NCI-H1105 (cell line): ENCODE data around the gene CCNL2.
"Not testable (repeated sequence)": the region's sequence is repeated elsewhere in the genome, so short reads cannot be mapped to it uniquely, and the experiment has no call there.

ENCODE experiments used
- DNase-seq: peaks from one replicate; lab custom pipeline; 2025; lab: John Stamatoyannopoulos, UW

CCNL2 gene

DNA sequence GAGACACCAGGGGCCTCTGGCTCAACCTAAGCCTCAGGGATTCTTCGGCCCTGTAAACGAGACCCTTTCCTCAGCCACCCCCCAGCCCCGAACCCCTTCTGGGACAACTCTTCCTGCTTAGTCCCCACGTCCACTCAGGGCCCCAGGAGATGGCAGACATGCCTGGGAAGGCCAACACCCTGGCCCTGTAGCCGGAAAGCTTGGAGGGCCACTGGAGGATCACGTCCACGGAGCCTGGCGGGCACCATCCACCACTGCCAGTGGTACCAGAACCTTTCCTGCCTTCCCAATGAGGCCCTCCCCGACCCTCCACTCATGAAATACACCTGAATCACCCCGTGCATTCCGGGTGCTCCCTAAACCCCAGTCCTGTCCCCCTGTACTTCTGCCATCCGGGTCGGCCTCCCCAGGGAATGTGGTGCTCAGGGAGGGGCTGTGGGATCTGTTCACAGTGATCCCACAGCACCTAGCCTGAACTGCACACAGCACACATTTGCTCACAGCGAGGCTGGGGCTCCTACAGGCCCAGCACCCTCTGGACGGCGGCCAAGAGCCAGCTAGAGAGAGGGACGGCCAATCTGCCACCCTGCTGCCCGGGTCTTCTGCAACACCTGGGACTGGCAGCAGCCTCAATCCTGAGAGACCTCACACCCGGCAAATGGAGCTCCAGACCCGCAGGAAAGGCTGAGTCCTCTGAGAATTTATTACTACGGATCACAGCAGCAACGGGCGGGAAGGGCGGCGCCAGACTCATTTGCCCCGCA lies 25.9 kb downstream of the CCNL2 start:
- no peak for DNase-seq

GRCh38 chr1:1371746-1372711 lies 27.1 kb downstream of the CCNL2 start:
- peak; percentile 23 for DNase-seq

- DNase-seq, result no peak
Measured at GRCh38 chr1:1371364-1371745, 27.8 kb downstream of the CCNL2 start.

- no peak for DNase-seq
Measured at GRCh38 chr1:1370771-1371300, 28.3 kb downstream of the CCNL2 start.

- not testable (repeated sequence) for DNase-seq
Measured at GRCh38 chr1:1370094-1370493, 29.0 kb downstream of the CCNL2 start.

DNA sequence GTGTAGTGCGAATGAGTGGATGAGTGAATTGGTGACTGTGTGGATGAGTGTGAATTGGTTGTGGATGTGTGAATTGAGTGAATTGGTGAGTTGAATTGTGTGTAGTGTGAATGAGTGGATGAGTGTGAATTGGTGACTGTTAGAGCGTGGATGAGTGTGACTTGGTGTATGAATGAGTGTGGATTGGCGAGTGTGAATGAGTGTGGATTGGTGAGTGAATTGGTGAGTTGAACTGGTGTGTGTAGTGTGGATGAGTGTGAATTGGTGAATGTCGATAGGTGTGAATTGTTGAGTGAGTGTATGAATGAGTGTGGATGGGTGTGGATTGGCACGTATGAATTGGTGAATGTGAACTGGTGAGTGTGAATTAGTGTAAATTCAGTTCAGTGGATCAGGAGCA lies 31.8 kb downstream of the CCNL2 start:
- no peak for DNase-seq

- no peak for DNase-seq
Measured at GRCh38 chr1:1366699-1367066, 32.5 kb downstream of the CCNL2 start.

GRCh38 chr1:1365875-1366698 lies 33.0 kb downstream of the CCNL2 start:
- DNase-seq, result no peak

GRCh38 chr1:1364266-1364665 lies 34.9 kb downstream of the CCNL2 start:
- DNase-seq, result no peak

GRCh38 chr1:1361982-1362423 lies 37.1 kb downstream of the CCNL2 start:
- DNase-seq, result no peak

- no peak for DNase-seq
Measured at GRCh38 chr1:1361233-1361981, 37.7 kb downstream of the CCNL2 start.

DNA sequence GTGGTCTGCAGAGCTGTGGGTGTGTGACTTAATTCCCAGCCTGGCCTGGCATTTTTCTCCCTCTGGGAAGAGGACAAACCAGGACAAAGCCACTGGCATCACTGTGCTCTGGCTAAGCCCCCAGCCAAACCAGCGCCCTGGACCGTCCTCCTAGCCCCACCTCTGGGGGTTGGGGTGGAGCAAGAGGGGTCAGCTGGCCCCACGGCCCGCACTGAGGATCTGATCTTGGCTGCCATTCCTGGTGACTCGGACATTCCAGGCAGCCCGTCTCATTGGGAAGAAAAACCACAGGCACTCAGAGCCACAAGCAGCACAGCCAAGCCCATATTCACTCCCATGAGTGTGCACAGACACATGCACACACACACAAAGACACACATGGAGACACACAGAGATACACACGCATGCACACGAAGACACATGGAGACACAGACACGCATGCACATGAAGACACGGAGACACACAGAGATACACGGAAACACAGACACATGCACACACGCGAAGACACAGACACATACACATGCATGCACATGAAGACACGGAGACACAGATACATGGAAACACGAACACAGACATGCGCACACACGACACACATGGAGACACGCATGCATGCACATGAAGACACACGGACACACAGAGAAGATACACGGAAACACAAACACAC lies 38.5 kb downstream of the CCNL2 start:
- DNase-seq, result no peak

DNA sequence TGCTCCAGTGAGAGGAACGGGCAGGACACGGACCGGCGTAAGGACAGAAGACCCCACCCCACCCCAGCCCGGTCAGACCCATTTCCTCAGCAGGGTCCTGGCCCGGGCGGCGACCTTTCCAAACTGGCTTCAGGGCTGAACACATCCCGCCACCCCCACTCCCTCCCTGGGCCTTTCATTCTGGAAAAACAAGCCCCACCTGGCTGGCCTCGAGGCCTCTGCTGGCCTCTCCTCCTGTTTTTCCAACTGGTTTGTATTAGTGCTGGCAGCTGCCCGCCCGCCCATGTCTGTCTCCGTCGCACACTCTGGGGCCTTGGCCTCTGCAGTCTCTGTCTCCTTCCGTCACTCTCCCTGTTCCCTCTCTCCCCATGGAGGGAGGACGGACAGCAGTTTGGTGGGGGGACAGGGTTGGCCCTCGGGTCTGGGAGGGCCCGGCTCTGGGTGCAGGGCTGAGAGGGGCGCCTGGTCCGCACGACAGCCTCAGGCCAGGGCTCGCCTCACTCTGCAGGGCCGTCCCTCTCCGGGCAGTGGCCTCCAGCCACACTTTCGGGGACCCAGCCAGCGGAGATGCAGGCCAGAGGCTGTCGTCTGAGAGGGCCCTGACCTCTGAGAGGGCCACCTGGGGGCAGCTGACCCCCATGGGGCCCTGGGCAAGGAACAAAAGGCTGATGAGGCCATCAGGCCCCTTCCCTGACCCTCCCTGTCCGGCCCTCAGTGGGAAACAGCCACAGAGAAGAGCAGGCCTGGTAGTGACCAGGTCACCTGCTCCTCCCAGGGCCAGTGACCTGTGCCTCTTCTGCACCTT lies 39.3 kb downstream of the CCNL2 start:
- no peak for DNase-seq

DNA sequence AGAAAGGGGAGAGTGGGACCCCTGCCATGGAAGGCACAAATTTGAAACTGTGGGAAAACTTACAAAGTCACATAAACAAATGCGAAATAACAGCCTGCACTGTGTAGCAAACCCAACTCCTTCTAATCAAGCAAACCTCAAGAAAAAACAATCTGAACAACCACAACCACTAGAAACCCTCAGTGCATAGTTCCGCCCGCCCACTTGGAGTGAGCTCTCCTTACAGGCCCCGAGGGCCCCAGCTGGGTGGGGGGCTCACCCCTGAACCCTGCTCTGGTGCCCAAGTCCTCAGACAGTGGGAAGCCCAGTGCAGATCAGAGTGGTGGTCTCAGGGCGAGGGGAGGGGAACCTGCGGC lies 39.8 kb downstream of the CCNL2 start:
- DNase-seq, result no peak

GRCh38 chr1:1358433-1359271 lies 40.5 kb downstream of the CCNL2 start, which contains the start of gene MXRA8:
MXRA8 (minus strand) TSS chr1:1358555; CDS start chr1:1358504, 51 bp downstream.
- no peak for DNase-seq

- DNase-seq, result no peak
Measured at GRCh38 chr1:1357871-1358432, 41.2 kb downstream of the CCNL2 start.

- DNase-seq, result no peak
Measured at GRCh38 chr1:1356796-1357401, 42.2 kb downstream of the CCNL2 start.

DNA sequence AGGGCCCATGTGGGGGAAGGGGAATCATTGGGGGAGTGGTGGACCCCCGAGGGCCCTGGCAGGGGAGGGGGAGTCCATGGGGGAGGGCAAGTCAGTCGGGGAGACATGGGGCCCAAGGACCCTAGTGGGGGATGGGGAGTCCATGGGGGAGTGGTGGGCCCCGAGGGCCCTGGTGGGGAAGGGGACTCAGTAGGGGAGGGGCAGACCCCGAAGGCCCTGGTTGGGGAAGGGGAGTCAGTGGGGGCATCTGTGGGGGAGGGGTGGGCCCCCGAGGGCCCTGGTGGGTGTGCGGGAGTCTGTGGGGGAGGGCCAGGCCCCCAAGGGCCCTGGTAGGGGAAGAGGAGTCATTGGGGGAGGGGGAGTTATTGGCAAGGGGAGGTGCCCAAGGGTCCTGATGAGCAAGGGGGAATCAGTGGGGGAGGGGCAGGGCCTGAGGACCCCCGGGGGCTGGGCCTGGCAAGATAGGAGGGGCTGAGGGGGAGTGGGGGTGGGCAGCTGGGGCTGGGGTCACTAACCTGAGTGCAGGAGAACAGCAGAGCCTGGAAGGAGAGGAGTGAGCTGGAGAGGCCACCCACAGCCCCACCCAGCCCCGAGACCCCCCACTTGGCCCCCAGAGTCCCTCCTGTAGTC lies 42.9 kb downstream of the CCNL2 start:
- DNase-seq, result no peak
